Measurements from ENCODE around the gene PEX14. TPM values are rescaled to one million over a fixed set of nuclear protein-coding genes. Genes with fewer than 3 reads are reported as not detected.

The PEX14 gene
- total RNA-seq, 1 experiment from 2014 or later, result 36.0 TPM

- Histone ChIP-seq H3K9me3 (ENCODE audit: control insufficient read depth, insufficient read depth, low read depth, low read length) (no peaks in the 10 kb centered on the region), H3K27me3 (ENCODE audit: control insufficient read depth, insufficient read depth, low read length) (no peaks in the 10 kb centered on the region), H3K27ac (ENCODE audit: low read length) (no peak overlapping the region), H3K4me1 (ENCODE audit: control insufficient read depth, insufficient read depth, low read length) (peaks cover 8% of the 10 kb centered on the region), H3K36me3 (ENCODE audit: control insufficient read depth, insufficient read depth, low read length) (no peaks in the 10 kb centered on the region), H3K4me3 (ENCODE audit: low read depth in 2 of 2, low read length in 2 of 2) (no peak overlapping the region)
- in situ Hi-C loops (cut with HindIII; ENCODE audit: low pct_unique_long_range_greater_than_20kb, low sequenced_read_pairs), result no loop called here
- CTCF ChIA-PET, result no interaction called here
- ATAC-seq, result peak; percentile 19; the same call in 1 of the 2 replicates
- TF ChIP-seq POLR2AphosphoS5 (IDR thresholded peaks at IDR 0.05; ENCODE audit: low read depth, low read length), result no peak; the same call in 1 of the 2 replicates
- TF ChIP-seq SIN3A (IDR thresholded peaks at IDR 0.05; ENCODE audit: borderline replicate concordance, insufficient read depth, low read depth, low read length), result no peak
- no peak for TF ChIP-seq REST (IDR thresholded peaks at IDR 0.05; ENCODE audit: insufficient read depth in 1 of 2, low read depth in 2 of 2, low read length in 1 of 2)
- no peak for TF ChIP-seq TCF7L2 (IDR thresholded peaks at IDR 0.05; ENCODE audit: low read depth, low read length)
- no peak for TF ChIP-seq CTCF (IDR thresholded peaks at IDR 0.05)
- no peak for DNase-seq (ENCODE audit: low read depth, low spot score)
- intact Hi-C loops (cut with micrococcal nuclease; ENCODE audit: unreplicated experiment), result no loop called here
- BruUV-seq (replicated peaks), result no TSS peak
- POLR2A ChIA-PET, result no interaction called here
Observed at GRCh38 chr1:10634075-10634427, 159.3 kb downstream of the PEX14 start.

- POLR2A ChIA-PET, result no interaction called here
- peak; percentile 24; the same call in 1 of the 2 replicates for ATAC-seq
Observed at GRCh38 chr1:10634428-10635084, 159.8 kb downstream of the PEX14 start.

More at GRCh38 chr1:10634428-10635084, 159.8 kb downstream of the PEX14 start:
- CTCF ChIA-PET, result no interaction called here
- intact Hi-C loops (cut with micrococcal nuclease; ENCODE audit: unreplicated experiment), result no loop called here
- no peak for DNase-seq (ENCODE audit: low read depth, low spot score)
- Histone ChIP-seq H3K4me3 (ENCODE audit: low read depth in 2 of 2, low read length in 2 of 2) (no peak overlapping the region), H3K9me3 (ENCODE audit: control insufficient read depth, insufficient read depth, low read depth, low read length) (no peaks in the 10 kb centered on the region), H3K27me3 (ENCODE audit: control insufficient read depth, insufficient read depth, low read length) (no peaks in the 10 kb centered on the region), H3K27ac (ENCODE audit: low read length) (no peak overlapping the region), H3K36me3 (ENCODE audit: control insufficient read depth, insufficient read depth, low read length) (no peaks in the 10 kb centered on the region), H3K4me1 (ENCODE audit: control insufficient read depth, insufficient read depth, low read length) (peaks cover 8% of the 10 kb centered on the region)
- in situ Hi-C loops (cut with HindIII; ENCODE audit: low pct_unique_long_range_greater_than_20kb, low sequenced_read_pairs), result no loop called here
- BruUV-seq (replicated peaks), result no TSS peak
- TF ChIP-seq POLR2AphosphoS5 (IDR thresholded peaks at IDR 0.05; ENCODE audit: low read depth, low read length) (no peak), CTCF (IDR thresholded peaks at IDR 0.05) (no peak), TCF7L2 (IDR thresholded peaks at IDR 0.05; ENCODE audit: low read depth, low read length) (no peak), SIN3A (IDR thresholded peaks at IDR 0.05; ENCODE audit: borderline replicate concordance, insufficient read depth, low read depth, low read length) (no peak), REST (IDR thresholded peaks at IDR 0.05; ENCODE audit: insufficient read depth in 1 of 2, low read depth in 2 of 2, low read length in 1 of 2) (no peak)

Measured in Panc1 (cell line).